Gastrocnemius medialis (tissue), 4 donors: ENCODE data around the gene KIRREL3. TPM values are rescaled to one million over a fixed set of nuclear protein-coding genes. Genes with fewer than 3 reads are reported as not detected.

ENCODE experiments used
- ATAC-seq, 2 donors: fragments of 150-250 bp; one replicate each; pipeline ENCODE4 v1.9.1; 2016
- DNase-seq, 2 donors: peaks; one replicate each; pipeline ENCODE4 v3.0.0-alpha.2; 2019
- H3K27ac ChIP-seq, 4 donors: fragments of 200-600 bp; sonication (generic); 1 replicate in 1 of 4; 2 replicates in 3 of 4; pipeline ENCODE4 v1.5.1; 2016 to 2018; ENCODE audit warnings: mild to moderate bottlenecking in 2 of 4, moderate library complexity in 1 of 4
- H3K27me3 ChIP-seq, 3 donors: fragments of 200-600 bp; sonication (generic) in 2 of 3; 1 replicate in 1 of 3; 2 replicates in 2 of 3; pipeline versions ENCODE4 v1.5.1 to v1.6.0; 2016 to 2019; ENCODE audit warnings: mild to moderate bottlenecking in 1 of 3, moderate library complexity in 1 of 3
- H3K36me3 ChIP-seq, 2 donors: fragments of 200-600 bp; sonication (generic) in 1 of 2; one replicate each; pipeline ENCODE4 v1.5.1; 2017 to 2018
- H3K4me1 ChIP-seq, 2 donors: fragments of 200-600 bp; sonication (generic) in 1 of 2; one replicate each; pipeline ENCODE4 v1.5.1; 2016 to 2017; ENCODE audit warnings: mild to moderate bottlenecking in 2 of 2
- H3K4me3 ChIP-seq, 4 donors: fragments of 200-600 bp; sonication (generic) in 3 of 4; 1 replicate in 1 of 4; 2 replicates in 3 of 4; pipeline ENCODE4 v1.5.1; 2016 to 2019; ENCODE audit warnings: mild to moderate bottlenecking in 2 of 4
- H3K9me3 ChIP-seq, 3 donors: fragments of 200-600 bp; sonication (generic) in 2 of 3; 1 replicate in 1 of 3; 2 replicates in 2 of 3; pipeline ENCODE4 v1.5.1; 2016 to 2019
- POLR2A ChIP-seq, 2 donors: fragments of 450-650 bp; IDR thresholded peaks; one replicate each; pipeline ENCODE4 v1.6.1; 2017; ENCODE audit warnings: antibody characterized with exemption in 2 of 2, mild to moderate bottlenecking in 2 of 2, moderate library complexity in 2 of 2
- in situ Hi-C, 4 donors: fragments of 200-750 bp; cut with MboI; loops; one replicate each; pipeline versions ENCODE4 v1.15.0 to v1.8.0; 2017; ENCODE audit warnings: low sequenced_read_pairs in 4 of 4
- intact Hi-C: fragments of 100-400 bp; cut with DNase I; formaldehyde crosslinking; loops from one replicate; pipeline ENCODE4 v1.15.1; 2023; ENCODE audit warnings: low total_unique reads
- total RNA-seq, 4 donors: library from RNA; depleted of rRNA; stranded (reverse); fragments of >200 nt; gene quantifications; one replicate each; pipeline versions ENCODE4 v1.1.0 to v1.2.3, GENCODE V29; 2016
- TF ChIP-seq, protein P1 (sequence below), 5 experiments: fragments of 450-650 bp in 3 of 5; fragments of 200-600 bp in 2 of 5; sonication (generic) in 2 of 5; IDR thresholded peaks in 4 of 5; conservative IDR thresholded peaks in 1 of 5; 1 replicate in 4 of 5; 2 replicates in 1 of 5; pipeline ENCODE4 v1.5.1; 2016 to 2019; ENCODE audit warnings: antibody characterized with exemption in 5 of 5, mild to moderate bottlenecking in 3 of 5, moderate library complexity in 3 of 5

The KIRREL3 gene
- total RNA-seq, 4 donors from 2014 or later, result 0.10 TPM; not detected in 3

DNA sequence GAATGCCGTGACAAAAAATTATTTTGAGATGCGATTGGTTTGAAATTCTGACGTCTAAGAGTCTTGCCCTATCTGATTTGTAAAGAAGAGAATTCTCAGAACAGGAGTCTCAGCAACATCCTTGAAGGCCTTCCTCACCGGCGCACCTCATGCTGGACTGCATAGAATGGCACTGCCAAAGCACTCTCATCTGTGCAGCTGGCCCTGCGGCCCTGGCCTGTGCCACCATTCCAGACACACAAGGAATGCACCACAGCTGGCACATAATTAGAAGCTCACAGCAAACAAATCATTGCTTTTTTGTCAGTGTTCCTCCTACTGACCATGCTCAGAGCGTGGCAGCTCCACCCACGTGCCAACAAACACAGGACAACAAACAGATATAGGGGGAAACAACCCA, 166.0 kb downstream of the KIRREL3 start:
- Histone ChIP-seq H3K4me1 (no peaks in the 10 kb centered on the region), H3K27me3 (no peaks in the 10 kb centered on the region), H3K4me3 (no peak overlapping the region), H3K9me3 (no peaks in the 10 kb centered on the region), H3K27ac (no peak overlapping the region), H3K36me3 (no peaks in the 10 kb centered on the region)
- DNase-seq (no peak), ATAC-seq (no peak)
- intact Hi-C loops (no loop called here), in situ Hi-C loops (no loop called here)
- TF ChIP-seq, protein P1, sequence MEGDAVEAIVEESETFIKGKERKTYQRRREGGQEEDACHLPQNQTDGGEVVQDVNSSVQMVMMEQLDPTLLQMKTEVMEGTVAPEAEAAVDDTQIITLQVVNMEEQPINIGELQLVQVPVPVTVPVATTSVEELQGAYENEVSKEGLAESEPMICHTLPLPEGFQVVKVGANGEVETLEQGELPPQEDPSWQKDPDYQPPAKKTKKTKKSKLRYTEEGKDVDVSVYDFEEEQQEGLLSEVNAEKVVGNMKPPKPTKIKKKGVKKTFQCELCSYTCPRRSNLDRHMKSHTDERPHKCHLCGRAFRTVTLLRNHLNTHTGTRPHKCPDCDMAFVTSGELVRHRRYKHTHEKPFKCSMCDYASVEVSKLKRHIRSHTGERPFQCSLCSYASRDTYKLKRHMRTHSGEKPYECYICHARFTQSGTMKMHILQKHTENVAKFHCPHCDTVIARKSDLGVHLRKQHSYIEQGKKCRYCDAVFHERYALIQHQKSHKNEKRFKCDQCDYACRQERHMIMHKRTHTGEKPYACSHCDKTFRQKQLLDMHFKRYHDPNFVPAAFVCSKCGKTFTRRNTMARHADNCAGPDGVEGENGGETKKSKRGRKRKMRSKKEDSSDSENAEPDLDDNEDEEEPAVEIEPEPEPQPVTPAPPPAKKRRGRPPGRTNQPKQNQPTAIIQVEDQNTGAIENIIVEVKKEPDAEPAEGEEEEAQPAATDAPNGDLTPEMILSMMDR (IDR thresholded peaks at IDR 0.05 in 4 of 5, conservative IDR thresholded peaks at IDR 0.05 in 1 of 5), result no peak
- TF ChIP-seq POLR2A (IDR thresholded peaks at IDR 0.05), result no peak

DNA sequence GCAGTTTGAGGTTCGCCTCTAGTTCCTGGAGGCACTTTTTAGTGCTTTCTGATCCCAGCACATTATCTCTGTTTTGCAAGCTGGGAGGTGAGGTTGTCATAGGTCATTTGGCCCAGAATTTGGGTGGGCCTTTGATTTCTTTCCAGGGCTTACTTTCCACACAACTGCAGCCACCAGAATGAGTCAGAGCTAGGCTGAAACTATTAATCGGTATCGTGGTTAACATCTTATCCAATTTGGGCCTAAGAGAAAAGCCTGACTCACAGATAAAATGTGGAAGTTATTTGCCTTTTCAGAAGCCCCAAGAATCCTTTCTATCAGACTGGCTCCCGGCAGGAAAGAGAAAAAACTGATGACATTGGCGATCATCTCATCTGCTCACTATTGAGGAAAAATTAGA, 166.4 kb downstream of the KIRREL3 start:
- no peak for ATAC-seq
- no peak for DNase-seq
- no peak overlapping the region for H3K4me3 ChIP-seq

DNA sequence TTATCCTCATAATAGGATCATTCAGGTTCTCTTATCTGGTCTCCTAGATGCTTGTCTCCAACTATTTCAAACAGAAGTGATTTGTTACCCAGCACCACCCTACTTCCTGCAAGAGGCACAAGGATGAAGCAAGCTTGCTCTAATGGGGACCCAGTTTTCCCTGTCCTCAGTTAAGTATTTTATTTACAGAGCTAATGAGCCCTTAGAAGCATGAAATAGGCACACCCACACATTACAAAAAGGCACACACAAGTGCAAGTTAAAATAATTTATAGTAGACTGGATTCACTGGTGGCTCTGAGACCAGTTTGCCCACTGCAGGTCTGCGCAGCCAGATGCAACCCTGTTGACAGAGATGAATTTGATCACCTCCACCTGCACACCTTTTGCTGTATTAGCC, 167.5 kb downstream of the KIRREL3 start:
- intact Hi-C loops (no loop called here), in situ Hi-C loops (no loop called here)
- H3K27me3 ChIP-seq, result no peaks in the 10 kb centered on the region
- no peak overlapping the region for H3K27ac ChIP-seq
- TF ChIP-seq, protein P1 (IDR thresholded peaks at IDR 0.05 in 4 of 5, conservative IDR thresholded peaks at IDR 0.05 in 1 of 5), result no peak
- TF ChIP-seq POLR2A (IDR thresholded peaks at IDR 0.05), result no peak
- no peak for ATAC-seq
- H3K36me3 ChIP-seq, result no peaks in the 10 kb centered on the region
- H3K9me3 ChIP-seq, result no peaks in the 10 kb centered on the region
- DNase-seq, result no peak
- H3K4me1 ChIP-seq, result no peaks in the 10 kb centered on the region
- no peak overlapping the region for H3K4me3 ChIP-seq

More for the DNA sequence above, 166.4 kb downstream of the KIRREL3 start:
- intact Hi-C loops (no loop called here), in situ Hi-C loops (no loop called here)
- Histone ChIP-seq H3K36me3 (no peaks in the 10 kb centered on the region), H3K27me3 (no peaks in the 10 kb centered on the region), H3K27ac (no peak overlapping the region), H3K9me3 (no peaks in the 10 kb centered on the region), H3K4me1 (no peaks in the 10 kb centered on the region)
- TF ChIP-seq, protein P1 (IDR thresholded peaks at IDR 0.05 in 4 of 5, conservative IDR thresholded peaks at IDR 0.05 in 1 of 5), result no peak
- TF ChIP-seq POLR2A (IDR thresholded peaks at IDR 0.05), result no peak

DNA sequence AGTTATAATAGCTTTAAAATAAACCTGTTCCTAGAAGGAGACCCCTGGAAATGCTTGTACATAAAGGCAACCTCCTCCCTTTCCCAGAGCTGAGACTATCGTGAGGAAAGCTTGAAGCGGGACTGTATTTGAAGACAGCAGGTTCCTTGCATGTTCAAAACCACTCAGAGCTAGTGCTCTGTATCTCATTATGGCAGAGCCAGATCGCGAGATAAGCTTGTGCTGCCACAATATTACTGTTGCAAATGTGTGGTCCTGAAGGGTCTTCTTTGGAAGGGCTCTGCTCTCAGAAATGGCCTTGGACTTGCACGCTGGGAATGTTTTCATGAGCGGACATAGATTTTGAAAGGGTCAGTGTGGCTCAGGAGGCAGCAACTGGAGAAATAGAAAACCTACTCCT, 168.2 kb downstream of the KIRREL3 start:
- Histone ChIP-seq H3K27ac (no peak overlapping the region), H3K4me1 (no peaks in the 10 kb centered on the region), H3K4me3 (no peak overlapping the region), H3K36me3 (no peaks in the 10 kb centered on the region), H3K9me3 (no peaks in the 10 kb centered on the region), H3K27me3 (no peaks in the 10 kb centered on the region)
- intact Hi-C loops, result no loop called here
- TF ChIP-seq, protein P1 (IDR thresholded peaks at IDR 0.05 in 4 of 5, conservative IDR thresholded peaks at IDR 0.05 in 1 of 5), result no peak
- in situ Hi-C loops, result no loop called here
- ATAC-seq, result no peak
- no peak for DNase-seq

DNA sequence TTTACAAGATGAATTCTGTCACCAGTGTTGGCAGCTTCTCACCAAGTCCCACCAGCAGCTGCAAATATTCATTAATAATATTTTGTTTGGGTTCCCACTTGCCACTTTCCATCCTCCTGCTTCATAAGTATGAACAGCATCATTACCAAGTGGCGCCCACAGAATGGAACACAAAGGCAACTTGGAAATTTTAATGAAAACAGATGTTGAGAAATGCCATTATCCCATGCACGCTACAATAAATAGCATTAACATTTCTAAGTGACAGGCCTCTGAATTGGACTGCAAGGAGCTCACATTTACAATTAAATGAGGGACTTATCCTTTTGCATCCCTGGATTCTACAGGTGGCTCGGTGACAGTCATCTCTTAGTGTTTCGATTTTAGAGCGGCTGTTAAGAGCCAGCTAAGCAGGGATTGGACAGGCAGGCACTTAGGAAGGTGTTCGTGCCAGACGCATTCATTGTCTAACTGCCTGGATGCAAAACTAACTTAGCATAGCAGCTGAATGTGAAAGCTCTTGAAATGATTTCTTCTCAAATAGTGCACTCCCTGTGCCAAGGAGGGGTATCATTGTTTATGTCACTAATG, 170.3 kb downstream of the KIRREL3 start:
- Histone ChIP-seq H3K27ac (no peak overlapping the region), H3K4me3 (no peak overlapping the region), H3K9me3 (no peaks in the 10 kb centered on the region), H3K27me3 (no peaks in the 10 kb centered on the region), H3K36me3 (no peaks in the 10 kb centered on the region), H3K4me1 (no peaks in the 10 kb centered on the region)
- no peak for TF ChIP-seq POLR2A (IDR thresholded peaks at IDR 0.05)
- no peak for DNase-seq
- intact Hi-C loops, result no loop called here
- no peak for ATAC-seq
- in situ Hi-C loops, result no loop called here
